ENCODE measurements around the gene TMUB1. TPM values are rescaled to one million over a fixed set of nuclear protein-coding genes. Genes with fewer than 3 reads are reported as not detected.

TMUB1 gene
- total and polyA plus RNA-seq, 9 of the 15 experiments (the other 6 are each of a cell fraction or from before 2014, with no cell fraction given) = 0.14 to 241 (median 74.1) TPM

GRCh38 chr7:151080067-151080521 lies 3.2 kb downstream of the TMUB1 start (continued):
- TF ChIP-seq SRF (CRISPR knock-in tag; IDR thresholded peaks at IDR 0.05) (peak; percentile 1 to 40; a peak in 1 of 4 replicates), ELF4 (CRISPR knock-in tag; IDR thresholded peaks at IDR 0.05) (no peak), ADNP (tag; IDR thresholded peaks at IDR 0.05) (no peak), BCOR (IDR thresholded peaks at IDR 0.05) (0 out of 2 replicates have a peak, but pooled peaks have one; percentile 13), DMBX1 (CRISPR knock-in tag; IDR thresholded peaks at IDR 0.05; ENCODE audit: borderline replicate concordance) (0 out of 2 replicates have a peak, but pooled peaks have one; percentile 7), CSDE1 (IDR thresholded peaks at IDR 0.05) (no peak), COPS2 (conservative IDR thresholded peaks at IDR 0.05) (no peak), POLR2A (conservative IDR thresholded peaks at IDR 0.05) (no peak), SLC30A9 (CRISPR knock-in tag; IDR thresholded peaks at IDR 0.05) (no peak), CHD1 (IDR thresholded peaks at IDR 0.05; ENCODE audit: low read length) (peak; percentile 95), ZNF124 (CRISPR knock-in tag; IDR thresholded peaks at IDR 0.05) (no peak), GTF2F1 (IDR thresholded peaks at IDR 0.05; ENCODE audit: low read depth, low read length) (peak; percentile 35; the same call in 1 of the 2 replicates), ATF7 (IDR thresholded peaks at IDR 0.05) (peak; percentile 8; the same call in 1 of the 2 replicates), ZBTB1 (CRISPR knock-in tag; IDR thresholded peaks at IDR 0.05; ENCODE audit: borderline replicate concordance, low read depth) (no peak), ZKSCAN1 (IDR thresholded peaks at IDR 0.05; ENCODE audit: low read depth, low read length) (no peak), ZNF263 (CRISPR knock-in tag; IDR thresholded peaks at IDR 0.05; ENCODE audit: borderline replicate concordance) (0 out of 2 replicates have a peak, but pooled peaks have one; percentile 22), SNIP1 (IDR thresholded peaks at IDR 0.05; ENCODE audit: low read depth) (no peak), HMBOX1 (IDR thresholded peaks at IDR 0.05) (no peak), ZNF384 (IDR thresholded peaks at IDR 0.05; ENCODE audit: low read depth, low read length) (no peak), SRSF3 (IDR thresholded peaks at IDR 0.05; ENCODE audit: insufficient read depth, low read length) (0 out of 2 replicates have a peak, but pooled peaks have one; percentile 74), TEAD1 (CRISPR knock-in tag; IDR thresholded peaks at IDR 0.05) (peak in 1 of 2 experiments; percentile 83; a peak in 1 of 4 replicates), KHSRP (IDR thresholded peaks at IDR 0.05) (no peak), HSF4 (CRISPR knock-in tag; IDR thresholded peaks at IDR 0.05; ENCODE audit: borderline replicate concordance) (no peak), JUN (IDR thresholded peaks at IDR 0.05; ENCODE audit: borderline replicate concordance, low read depth, low read length) (no peak), JUN (CRISPR knock-in tag; IDR thresholded peaks at IDR 0.05; ENCODE audit: borderline replicate concordance) (peak; percentile 83)
- TF ChIP-seq, protein P1, sequence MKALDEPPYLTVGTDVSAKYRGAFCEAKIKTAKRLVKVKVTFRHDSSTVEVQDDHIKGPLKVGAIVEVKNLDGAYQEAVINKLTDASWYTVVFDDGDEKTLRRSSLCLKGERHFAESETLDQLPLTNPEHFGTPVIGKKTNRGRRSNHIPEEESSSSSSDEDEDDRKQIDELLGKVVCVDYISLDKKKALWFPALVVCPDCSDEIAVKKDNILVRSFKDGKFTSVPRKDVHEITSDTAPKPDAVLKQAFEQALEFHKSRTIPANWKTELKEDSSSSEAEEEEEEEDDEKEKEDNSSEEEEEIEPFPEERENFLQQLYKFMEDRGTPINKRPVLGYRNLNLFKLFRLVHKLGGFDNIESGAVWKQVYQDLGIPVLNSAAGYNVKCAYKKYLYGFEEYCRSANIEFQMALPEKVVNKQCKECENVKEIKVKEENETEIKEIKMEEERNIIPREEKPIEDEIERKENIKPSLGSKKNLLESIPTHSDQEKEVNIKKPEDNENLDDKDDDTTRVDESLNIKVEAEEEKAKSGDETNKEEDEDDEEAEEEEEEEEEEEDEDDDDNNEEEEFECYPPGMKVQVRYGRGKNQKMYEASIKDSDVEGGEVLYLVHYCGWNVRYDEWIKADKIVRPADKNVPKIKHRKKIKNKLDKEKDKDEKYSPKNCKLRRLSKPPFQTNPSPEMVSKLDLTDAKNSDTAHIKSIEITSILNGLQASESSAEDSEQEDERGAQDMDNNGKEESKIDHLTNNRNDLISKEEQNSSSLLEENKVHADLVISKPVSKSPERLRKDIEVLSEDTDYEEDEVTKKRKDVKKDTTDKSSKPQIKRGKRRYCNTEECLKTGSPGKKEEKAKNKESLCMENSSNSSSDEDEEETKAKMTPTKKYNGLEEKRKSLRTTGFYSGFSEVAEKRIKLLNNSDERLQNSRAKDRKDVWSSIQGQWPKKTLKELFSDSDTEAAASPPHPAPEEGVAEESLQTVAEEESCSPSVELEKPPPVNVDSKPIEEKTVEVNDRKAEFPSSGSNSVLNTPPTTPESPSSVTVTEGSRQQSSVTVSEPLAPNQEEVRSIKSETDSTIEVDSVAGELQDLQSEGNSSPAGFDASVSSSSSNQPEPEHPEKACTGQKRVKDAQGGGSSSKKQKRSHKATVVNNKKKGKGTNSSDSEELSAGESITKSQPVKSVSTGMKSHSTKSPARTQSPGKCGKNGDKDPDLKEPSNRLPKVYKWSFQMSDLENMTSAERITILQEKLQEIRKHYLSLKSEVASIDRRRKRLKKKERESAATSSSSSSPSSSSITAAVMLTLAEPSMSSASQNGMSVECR (CRISPR knock-in tag; IDR thresholded peaks at IDR 0.05) = peak; percentile 78; the same call in 1 of the 2 replicates
- TF ChIP-seq, protein P2, sequence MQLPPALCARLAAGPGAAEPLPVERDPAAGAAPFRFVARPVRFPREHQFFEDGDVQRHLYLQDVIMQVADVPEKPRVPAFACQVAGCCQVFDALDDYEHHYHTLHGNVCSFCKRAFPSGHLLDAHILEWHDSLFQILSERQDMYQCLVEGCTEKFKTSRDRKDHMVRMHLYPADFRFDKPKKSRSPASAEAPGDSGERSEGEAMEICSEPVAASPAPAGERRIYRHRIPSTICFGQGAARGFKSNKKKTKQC (CRISPR knock-in tag; IDR thresholded peaks at IDR 0.05) = peak; percentile 88

Data from K562 (cell line).